A204.1 (cell line): Measurements from ENCODE around the gene ADCY9.
"Not testable (repeated sequence)": the region's sequence is repeated elsewhere in the genome, so short reads cannot be mapped to it uniquely, and the experiment has no call there.

Source experiments
- FAIRE-seq: peaks from 2 replicates; lab custom pipeline; 2012; peaks lifted over from hg19 to GRCh38; lab: Jason Lieb, UNC

ADCY9 gene

DNA sequence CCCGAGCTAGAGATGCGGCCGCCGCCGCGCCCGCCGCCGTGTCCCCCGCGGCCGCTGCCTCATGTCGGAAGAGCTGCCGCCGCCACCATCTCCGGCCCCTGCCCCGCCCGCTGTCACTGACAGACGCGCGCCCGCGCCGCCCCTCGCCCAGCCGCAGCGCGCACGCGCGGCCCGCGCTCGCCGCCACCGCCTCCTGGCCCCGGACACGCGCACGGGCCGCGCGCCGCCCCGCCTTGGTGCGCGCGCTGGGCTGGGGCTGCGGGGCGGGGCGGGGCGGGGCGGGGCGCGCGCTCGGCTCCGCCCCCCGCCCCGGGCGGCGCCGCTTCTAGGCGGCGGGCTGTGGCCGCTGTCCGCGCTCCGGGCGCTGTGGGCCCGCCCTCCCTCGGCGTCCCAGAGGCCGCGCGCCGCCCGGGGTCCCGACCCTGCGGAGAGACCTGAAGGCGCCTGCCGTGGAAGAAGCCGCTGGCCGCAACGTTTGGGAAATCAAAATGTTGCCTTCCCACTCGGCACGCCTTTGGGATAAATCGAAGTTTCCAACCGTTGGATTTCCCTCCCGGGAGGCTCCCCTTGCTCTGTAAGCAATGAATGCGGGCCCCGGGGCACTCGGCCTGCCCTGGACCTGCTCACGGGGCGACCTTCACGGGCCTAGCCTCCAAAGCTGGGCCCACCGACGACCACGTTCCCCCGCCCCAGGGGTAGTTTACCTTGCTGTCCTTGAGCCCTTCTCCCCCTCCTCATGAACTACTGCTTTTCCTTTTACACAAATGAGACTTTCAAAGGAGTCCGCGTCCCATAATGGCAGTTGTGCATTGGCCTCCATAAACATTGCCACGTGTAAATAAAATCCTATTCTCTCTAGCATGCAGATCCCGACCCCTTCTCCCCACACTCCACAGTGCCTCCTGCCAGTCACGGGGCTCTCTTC, at the start of gene ADCY9:
ADCY9 (minus strand) TSS at position 118 of the 925 bp plus-strand sequence. CDS start 1,000 bp downstream, outside the sequence.
- FAIRE-seq = no peak

DNA sequence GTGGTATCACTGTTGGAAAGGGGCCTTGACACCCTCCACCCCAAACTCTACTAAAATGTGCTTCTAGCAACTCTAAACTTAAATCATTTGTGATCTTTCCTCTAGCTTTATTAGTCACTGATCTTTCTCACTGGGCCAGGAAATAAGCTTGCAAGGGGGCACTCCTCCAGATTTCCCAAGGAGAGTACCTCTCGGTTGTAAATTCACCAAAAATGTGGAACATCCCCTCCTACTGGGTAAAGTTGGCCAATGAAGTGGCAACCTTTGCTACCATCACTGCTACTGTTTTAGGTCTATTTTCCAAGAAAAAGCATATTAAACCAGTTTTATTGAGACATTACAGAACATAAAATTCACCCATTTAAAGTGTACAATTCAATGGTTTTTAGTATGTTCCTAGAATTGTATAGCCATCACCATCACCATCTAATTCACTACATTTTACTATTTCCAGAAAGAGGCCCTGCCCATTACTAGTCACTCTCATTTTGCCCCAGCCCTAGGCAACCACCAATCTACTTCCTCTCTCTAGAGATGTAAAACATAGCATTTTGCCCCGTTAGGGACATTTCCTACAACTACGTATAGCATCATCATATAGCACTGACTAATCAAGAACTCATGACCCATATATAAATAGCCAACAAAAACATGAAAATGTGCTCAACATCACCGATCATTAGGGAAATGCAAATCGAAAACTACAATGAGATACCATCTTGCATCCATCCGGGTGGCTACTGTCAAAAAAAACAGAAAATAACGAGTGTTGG, 44.6 kb upstream of the ADCY9 start:
- FAIRE-seq = no peak

DNA sequence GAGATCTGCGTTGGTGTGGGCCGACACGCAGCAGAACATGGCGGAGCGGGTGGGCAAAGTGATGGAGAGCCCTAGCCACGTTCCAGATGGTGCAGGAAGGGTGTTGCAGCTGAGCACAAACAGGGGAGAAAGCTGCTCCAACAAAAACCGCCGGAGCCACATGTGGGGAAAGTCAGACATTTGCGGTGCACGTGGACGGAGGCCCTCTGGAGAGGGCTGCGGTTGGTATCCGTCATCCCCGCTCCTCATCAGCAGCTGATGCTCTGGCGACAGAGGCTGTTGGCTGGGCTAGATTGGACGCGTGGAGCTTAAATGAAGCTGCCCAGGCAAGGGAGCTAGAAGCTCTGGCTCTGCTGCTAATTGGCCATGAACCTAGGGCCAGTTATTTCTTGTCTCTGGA, 43.5 kb upstream of the ADCY9 start:
- FAIRE-seq = no peak

DNA sequence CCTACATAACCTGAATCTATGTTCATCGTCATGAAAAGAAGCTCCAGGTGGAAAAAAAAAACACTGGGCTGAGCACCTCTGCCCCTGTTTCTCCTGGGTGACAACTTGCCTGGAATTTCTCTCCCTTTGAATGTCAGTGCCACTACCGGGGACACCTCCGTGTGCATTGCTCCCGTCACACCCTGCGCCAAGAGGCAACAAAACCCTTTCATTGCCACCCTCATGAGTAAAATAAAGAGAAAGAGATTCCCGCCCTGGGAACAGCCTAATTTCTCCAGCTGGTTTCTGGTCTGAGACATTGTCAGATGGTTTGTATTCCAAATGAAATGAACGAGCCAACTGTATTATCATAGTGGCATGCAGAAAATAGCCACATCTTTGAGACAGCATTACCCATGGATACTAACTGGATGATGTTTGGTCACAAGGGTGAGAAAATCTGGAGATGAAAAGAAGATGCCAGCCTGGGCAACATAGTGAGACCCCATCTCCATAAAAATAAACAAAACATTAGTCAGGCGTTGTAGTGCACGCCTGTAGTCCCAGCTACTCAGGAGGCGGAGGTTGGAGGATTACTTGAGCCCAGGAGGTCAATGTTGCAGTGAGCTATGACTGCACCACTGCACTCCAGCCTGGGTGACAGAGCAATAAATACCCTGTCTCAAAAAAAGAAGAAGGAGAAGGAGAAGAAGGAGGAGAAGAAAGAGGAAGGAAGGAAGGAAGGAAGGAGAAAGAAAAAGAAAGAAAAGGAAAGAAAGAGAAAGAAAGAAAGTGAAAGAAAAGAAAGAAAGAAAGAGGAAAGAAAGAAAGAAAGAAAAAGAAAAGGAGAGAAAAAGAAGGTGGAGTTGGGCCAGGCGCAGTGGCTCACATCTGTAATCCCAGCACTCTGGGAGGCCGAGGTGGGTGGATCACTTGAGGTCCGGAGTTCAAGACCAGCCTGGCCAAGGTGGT, 42.2 kb upstream of the ADCY9 start:
- no peak for FAIRE-seq

DNA sequence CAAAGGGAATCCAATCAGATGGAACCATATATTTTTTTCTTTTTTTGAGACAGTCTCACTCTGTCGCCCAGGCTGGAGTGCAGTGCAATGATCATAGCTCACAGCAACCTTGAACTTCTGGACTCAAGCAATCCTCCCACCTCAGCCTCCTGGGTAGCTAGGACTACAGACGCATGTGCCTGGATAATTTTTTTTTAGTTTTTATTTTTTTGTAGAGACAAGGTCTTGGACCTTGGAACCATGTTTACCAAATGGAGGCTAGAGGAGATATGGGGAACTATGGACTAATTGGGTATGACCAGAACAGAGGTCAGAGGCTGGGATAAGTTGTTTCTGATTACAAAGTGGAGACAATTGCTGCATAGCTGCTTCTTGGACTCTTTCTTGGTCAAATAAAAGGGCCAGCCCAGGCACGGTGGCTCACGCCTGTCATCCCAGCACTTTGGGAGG, 41.2 kb upstream of the ADCY9 start:
- FAIRE-seq = no peak

DNA sequence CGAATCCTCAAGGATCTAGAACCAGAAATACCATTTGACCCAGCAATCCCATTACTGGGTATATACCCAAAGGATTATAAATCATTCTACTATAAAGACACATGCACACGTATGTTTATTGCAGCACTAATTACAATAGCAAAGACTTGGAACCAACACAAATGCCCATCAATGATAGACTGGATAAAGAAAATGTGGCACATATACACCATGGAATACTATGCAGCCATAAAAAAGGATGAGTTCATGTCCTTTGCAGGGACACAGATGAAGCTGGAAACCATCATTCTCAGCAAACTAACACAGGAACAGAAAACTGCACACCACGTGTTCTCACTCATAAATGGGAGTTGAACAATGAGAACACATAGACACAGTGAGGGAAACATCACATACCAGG, 40.3 kb upstream of the ADCY9 start:
- not testable (repeated sequence) for FAIRE-seq

DNA sequence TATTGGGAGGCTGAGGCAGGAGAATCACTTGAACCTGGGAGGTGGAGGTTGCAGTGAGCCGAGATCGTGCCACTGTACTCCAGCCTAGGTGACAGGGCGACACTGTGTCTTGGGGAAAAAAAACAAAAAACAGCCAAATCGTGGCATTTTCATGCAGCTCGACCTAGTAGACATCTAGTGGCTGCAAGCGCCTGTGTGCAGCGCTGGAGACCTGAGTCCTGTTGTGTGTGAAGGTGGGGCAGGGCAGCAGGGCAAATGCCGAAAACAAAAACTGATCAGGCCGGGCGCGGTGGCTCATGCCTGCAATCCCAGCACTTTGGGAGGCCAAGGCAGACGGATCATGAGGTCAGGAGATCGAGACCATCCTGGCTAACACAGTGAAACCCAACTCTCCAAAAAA, 37.1 kb upstream of the ADCY9 start:
- FAIRE-seq = not testable (repeated sequence)

DNA sequence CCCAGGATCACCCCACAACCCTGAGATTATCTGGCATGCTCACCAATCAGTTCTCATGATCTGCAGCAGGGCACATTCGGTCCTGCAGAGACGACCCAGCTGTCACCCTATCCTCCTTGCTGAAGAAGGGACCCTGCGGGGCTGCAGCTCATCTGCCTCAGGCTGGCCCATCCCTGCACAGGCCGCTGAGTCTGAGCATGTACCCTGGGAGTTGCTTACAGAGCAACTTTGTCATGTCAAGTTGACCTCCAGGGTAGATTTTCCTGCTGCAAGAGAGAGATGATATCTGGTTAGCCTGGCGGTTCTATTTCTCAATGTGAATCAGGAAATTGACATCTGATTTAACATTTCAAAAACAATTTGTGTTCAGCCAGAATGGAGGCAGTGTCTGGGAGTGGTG, 36.0 kb upstream of the ADCY9 start:
- no peak for FAIRE-seq

DNA sequence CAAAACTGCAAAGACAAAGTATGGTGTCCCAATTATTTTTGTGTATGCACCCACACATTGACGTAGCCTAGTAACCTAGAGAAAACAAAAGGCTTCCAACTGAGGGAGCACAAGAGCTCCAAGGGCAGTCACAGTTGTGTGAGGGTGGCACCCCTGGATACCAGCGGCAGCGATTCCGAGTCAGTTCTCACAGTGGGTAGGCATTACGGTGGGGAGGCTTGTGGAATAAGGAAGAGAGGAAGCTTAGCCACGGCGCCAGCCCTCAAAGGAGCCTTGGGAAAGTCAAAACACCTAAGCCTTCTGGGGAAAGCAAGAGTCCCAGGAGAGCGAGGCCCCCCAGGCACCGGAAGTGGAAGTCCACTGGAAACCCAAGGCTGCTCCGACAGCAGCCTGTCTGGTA, 31.0 kb upstream of the ADCY9 start:
- no peak for FAIRE-seq

DNA sequence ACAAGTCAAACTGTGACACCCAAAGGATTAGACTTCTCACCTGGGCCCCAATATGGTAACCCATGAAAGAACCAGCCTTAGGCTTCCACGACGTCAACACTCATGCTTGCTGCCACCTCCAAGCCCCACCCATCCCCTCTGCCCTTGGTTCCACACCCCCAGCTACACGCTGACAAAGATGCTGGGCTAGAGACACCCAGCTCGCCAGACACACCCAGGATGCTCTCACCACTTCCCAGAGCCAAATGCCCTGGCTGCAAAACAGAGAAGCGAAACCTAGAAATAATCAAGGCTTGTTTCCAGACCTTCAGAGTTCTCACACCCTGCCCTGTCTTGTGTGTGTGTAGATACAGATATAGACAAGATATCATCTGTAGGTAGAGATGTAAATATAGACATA, 26.0 kb upstream of the ADCY9 start:
- no peak for FAIRE-seq

DNA sequence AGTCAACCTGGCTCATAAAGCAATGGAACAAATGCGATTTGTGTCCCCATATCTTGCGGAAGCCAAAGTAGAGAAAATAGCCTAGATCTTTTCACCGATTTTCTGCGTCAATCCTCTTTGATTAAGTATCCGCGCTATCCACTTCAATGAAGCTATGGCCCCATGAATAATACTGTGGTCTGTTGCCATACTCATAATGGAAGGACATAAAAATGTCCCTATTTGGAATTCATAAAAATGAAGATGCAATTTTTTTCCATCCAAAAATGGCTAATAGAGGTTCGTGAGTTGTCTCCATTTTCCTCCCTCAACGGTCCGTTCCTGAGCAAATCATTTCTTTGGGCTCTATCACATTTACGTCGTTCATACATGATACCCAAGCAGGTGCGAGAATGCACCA, 25.4 kb upstream of the ADCY9 start:
- FAIRE-seq = no peak

DNA sequence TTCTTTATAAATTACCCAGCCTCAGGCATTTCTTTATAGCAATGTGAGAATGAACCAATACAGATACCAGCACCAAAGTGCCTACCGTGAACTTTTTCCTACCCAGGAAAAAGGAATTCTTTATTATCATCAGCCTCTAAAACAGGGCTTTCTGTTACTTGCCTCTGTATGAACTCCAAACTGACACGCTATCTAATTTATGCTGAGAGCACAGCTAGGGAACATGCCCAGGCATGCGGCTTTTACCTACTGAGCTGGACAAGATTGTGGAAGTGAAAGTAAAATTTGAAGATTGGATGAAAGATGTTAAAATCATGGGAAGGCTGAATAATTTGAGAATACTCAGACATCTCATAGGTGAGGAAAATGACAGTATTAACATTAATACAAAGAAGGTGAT, 24.4 kb upstream of the ADCY9 start:
- no peak for FAIRE-seq

DNA sequence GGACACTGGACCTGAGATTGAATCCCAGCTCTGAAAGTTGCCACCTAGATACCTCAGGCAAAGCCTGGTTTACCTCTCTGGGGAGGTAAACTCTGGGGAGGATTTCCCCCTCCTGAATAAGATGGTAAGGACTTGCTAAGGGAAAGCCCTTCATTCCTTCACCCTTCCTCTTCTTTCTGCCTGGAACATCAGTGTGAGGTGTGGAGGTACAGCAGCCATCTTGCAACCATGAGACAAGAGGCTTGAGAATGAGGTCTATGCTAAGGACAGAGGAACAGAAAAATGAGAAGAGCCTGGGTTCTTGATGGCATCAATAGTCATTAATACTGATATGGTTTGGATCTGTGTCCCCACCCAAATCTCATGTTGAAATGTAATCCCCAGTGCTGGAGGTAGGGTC, 23.7 kb upstream of the ADCY9 start:
- no peak for FAIRE-seq

DNA sequence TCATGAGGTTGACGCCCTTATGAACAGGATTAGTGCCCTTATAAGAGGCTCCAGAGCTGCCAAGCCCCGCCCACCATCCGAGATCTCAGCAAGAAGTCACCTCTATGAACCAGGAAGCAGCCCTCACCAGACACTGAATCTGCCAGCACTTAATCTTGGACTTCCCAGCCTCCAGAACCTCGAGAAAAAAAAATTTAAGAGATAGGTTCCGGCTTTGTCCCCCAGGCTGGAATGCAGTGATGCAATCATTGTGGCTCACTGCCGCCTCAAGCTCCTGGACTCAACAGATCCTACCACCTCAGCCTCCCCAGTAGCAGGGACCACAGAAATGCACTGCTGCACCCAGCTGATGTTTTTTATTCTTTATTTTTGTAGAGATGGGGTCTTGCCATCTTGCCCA, 22.5 kb upstream of the ADCY9 start:
- FAIRE-seq = no peak

DNA sequence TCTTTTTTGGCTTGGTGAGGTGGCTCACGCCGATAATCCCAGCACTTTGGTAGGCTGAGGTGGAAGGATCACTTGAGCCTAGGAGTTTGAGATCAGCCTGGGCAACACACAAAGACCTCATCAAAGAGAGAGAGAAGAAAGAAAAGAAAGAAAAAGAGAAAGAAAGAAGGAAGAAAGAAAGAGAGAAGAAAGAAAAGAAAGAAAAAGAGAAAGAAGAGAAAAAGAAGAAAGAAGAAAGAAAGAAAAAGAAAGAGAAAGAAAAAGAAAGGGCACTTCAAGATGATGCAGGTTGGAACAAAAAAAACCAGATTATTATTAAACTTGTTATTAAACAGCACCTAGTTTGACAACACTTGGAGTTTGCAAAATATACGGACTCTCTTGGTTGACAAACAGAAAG, 21.2 kb upstream of the ADCY9 start:
- FAIRE-seq = no peak

DNA sequence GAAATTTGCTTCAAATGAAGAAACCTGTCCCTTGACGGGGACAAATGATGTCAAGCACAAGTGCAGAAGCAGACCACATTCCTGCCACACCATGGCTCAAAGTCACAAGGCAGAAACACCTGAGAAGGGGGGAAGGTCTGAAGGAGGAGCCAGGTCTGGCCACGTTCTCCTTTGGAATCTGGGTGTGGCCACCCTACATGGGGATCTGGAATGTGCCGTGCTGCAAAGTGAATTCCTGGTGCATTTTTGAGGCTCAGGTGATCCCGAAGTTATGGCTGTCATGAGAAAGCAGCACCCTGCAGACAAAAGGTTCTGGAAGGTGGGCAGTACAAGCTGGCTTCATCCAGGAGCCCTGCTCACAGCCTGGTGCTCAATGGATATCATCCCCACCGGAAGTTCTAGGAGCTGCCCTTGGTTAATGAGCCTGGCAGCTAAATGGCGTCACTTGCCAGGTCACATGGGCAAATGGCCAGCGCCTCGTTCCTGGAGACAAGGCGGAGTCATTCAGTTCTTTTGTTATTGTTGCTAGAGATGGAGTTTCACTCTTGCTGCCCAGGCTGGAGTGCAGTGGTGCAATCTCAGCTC, 20.1 kb upstream of the ADCY9 start:
- no peak for FAIRE-seq

DNA sequence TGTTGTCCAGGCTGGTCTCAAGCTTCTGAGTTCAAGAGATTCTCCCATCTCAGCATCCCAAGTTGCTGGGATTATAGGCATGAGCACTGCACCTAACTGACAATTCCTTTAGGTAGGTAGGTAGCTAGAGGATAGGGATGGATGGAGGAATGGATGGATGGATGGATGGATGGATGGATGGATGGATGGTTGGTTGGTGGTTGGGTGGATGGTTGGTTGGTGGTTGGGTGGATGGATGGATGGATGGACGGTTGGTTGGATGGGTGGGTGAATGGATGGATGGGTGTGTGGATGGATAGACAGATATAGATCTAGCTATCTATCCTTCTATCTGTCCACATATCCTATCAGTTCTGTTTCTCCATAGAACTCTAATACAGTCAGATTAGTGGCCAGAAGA, 19.3 kb upstream of the ADCY9 start:
- FAIRE-seq = no peak

DNA sequence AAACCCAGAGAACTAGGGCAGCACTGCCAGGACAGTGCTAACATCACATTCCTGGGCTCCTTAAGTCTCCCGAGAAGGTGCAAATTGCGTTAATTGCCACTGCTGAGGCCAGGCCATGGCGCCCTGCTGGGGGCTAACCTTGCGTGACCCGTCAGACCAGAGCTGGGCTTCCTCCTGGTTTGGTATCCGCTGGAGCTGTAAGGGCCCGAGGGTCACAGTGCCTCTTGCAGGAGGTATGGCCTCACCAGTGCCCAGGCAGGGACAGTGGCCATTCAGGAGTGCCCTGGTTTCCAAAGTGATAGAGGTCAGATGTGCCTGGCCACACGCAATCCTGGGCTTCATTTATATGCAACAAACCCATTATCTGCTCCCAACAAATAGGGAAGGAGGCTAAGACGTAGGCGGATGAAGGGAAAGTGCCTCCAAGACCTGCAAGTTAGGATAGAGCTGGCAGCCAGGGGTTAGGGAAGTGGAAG, 17.7 kb upstream of the ADCY9 start:
- no peak for FAIRE-seq

DNA sequence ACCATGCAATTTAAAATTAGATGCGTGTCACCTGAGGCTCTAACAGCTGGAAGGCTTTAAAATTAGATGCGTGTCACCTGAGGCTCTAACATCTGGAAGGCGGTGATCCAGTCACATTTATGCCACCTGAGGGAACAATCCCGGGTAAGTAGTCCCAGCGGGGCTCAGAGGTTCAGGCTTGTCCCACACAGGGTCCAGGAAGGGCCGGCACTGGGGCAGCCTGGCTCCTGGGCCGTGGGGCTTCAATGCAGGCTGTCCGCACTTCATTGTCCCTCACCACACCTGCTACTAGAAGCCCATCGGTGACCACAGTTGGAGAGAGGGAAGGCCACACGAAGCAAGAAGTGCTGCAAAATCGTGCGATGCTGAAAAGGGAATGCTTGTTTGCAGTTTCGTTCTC, 15.4 kb upstream of the ADCY9 start:
- no peak for FAIRE-seq

DNA sequence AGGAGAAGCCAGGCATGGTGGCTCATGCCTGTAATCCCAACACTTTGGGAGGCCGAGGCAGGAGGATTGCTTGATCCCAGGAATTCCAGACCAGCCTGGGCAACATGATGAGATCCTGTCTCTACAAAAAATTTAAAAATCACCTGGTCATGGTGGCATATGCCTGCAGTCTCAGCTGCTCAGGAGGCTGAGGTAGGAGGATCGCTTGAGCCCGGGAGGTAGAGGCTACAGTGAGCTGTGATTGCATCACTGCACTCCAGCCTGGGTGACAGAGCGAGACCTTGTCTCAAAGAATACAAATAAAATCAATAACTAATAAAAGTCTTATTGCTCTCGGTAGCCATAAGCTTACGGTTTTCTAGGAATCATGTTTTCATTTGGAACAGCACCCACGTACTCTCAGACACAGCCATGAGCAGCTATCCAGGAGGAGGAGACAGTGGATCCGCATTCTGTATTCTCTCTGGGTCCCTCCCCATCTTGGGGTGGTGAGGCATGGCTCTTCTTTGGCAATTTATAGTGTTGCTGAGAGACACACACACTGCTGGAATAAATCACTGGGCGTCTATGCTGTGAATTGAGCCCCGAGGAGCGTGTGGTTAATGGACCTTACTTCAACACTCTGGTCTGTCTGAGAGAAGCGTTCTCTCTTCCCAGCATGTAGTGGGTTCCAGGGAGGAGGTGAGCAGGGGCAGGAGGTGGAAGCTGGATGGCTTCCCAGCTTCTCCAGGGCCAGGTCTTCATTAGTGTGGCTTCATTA, 8.5 kb upstream of the ADCY9 start:
- no peak for FAIRE-seq
